ENCODE data around the gene VPREB1. TPM values are rescaled to one million over a fixed set of nuclear protein-coding genes. Genes with fewer than 3 reads are reported as not detected.

The VPREB1 gene, protein sequence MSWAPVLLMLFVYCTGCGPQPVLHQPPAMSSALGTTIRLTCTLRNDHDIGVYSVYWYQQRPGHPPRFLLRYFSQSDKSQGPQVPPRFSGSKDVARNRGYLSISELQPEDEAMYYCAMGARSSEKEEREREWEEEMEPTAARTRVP
- not detected in 5 replicates for total RNA-seq (2022; extraction: Qiagen RNA extraction; ENCODE audit: low read depth)

GRCh38 chr22:22244316-22245250 lies at the start of gene VPREB1:
VPREB1 (plus strand) TSS chr22:22244786; CDS start chr22:22244814, 28 bp downstream.

All from A549 treated with GW870086 at 1 μM for 4 hours (cell line).